ENCODE measurements around the gene ACTL6B.
A peak's percentile ranks its signal among the peaks of the same experiment; 100 is the strongest.

The ACTL6B gene

GRCh38 chr7:100626055-100626454 lies 30.2 kb downstream of the ACTL6B start:
- H3K9me2 ChIP-seq (ENCODE audit: low read depth, low read length), result no peaks in the 10 kb centered on the region
- H3K27ac ChIP-seq (ENCODE audit: low read depth, low read length, poor library complexity, severe bottlenecking), result no peak overlapping the region
- H3K79me2 ChIP-seq (ENCODE audit: insufficient read depth, low read length), result no peaks in the 10 kb centered on the region
- no peaks in the 10 kb centered on the region for H3K27me3 ChIP-seq (ENCODE audit: insufficient read depth, low read length)
- H2AFZ ChIP-seq (ENCODE audit: low read length), result no peak overlapping the region
- H3K4me3 ChIP-seq (ENCODE audit: low read depth, low read length, poor library complexity, severe bottlenecking), result peak overlapping the region; percentile 62
- H3K4me2 ChIP-seq (ENCODE audit: low read length), result peak overlapping the region; percentile 74
- TF ChIP-seq EZH2 (IDR thresholded peaks at IDR 0.05; ENCODE audit: borderline replicate concordance, low read length) (no peak), CTCF (IDR thresholded peaks at IDR 0.05; ENCODE audit: low read length) (no peak)
- peaks cover 22% of the 10 kb centered on the region for H3K4me1 ChIP-seq (ENCODE audit: insufficient read depth, low read length, severe bottlenecking)
- H4K20me1 ChIP-seq (ENCODE audit: insufficient read depth, low read length), result no peaks in the 10 kb centered on the region
- no peaks in the 10 kb centered on the region for H3K9me3 ChIP-seq (ENCODE audit: low read length)
- H3K36me3 ChIP-seq (ENCODE audit: insufficient read depth, low read length), result no peaks in the 10 kb centered on the region
- H3F3A ChIP-seq (ENCODE audit: insufficient read depth, low read length), result no peaks in the 10 kb centered on the region
- H3K9ac ChIP-seq (ENCODE audit: low read length), result peak overlapping the region; percentile 33; the same call in 1 of the 2 replicates

- Histone ChIP-seq H3K4me2 (ENCODE audit: low read length) (no peak overlapping the region), H3K36me3 (ENCODE audit: insufficient read depth, low read length) (no peaks in the 10 kb centered on the region), H3K27me3 (ENCODE audit: insufficient read depth, low read length) (no peaks in the 10 kb centered on the region), H2AFZ (ENCODE audit: low read length) (no peak overlapping the region), H3K4me3 (ENCODE audit: low read depth, low read length, poor library complexity, severe bottlenecking) (no peak overlapping the region), H3K9me2 (ENCODE audit: low read depth, low read length) (no peaks in the 10 kb centered on the region), H3K9ac (ENCODE audit: low read length) (no peak overlapping the region), H3K27ac (ENCODE audit: low read depth, low read length, poor library complexity, severe bottlenecking) (no peak overlapping the region), H3F3A (ENCODE audit: insufficient read depth, low read length) (no peaks in the 10 kb centered on the region), H4K20me1 (ENCODE audit: insufficient read depth, low read length) (no peaks in the 10 kb centered on the region), H3K79me2 (ENCODE audit: insufficient read depth, low read length) (no peaks in the 10 kb centered on the region), H3K9me3 (ENCODE audit: low read length) (no peaks in the 10 kb centered on the region), H3K4me1 (ENCODE audit: insufficient read depth, low read length, severe bottlenecking) (peaks cover 19% of the 10 kb centered on the region)
- TF ChIP-seq EZH2 (IDR thresholded peaks at IDR 0.05; ENCODE audit: borderline replicate concordance, low read length) (no peak), CTCF (IDR thresholded peaks at IDR 0.05; ENCODE audit: low read length) (no peak)
Observed at GRCh38 chr7:100623951-100624824, 32.1 kb downstream of the ACTL6B start.

GRCh38 chr7:100621554-100621953 lies 34.7 kb downstream of the ACTL6B start:
- H3K27me3 ChIP-seq (ENCODE audit: insufficient read depth, low read length), result no peaks in the 10 kb centered on the region; the same call in 1 of the 2 replicates
- H3F3A ChIP-seq (ENCODE audit: insufficient read depth, low read length), result no peaks in the 10 kb centered on the region
- no peak overlapping the region for H3K4me3 ChIP-seq (ENCODE audit: low read depth, low read length, poor library complexity, severe bottlenecking)
- no peaks in the 10 kb centered on the region for H3K9me2 ChIP-seq (ENCODE audit: low read depth, low read length)
- H4K20me1 ChIP-seq (ENCODE audit: insufficient read depth, low read length), result no peaks in the 10 kb centered on the region
- H3K9ac ChIP-seq (ENCODE audit: low read length), result no peak overlapping the region
- no peaks in the 10 kb centered on the region for H3K79me2 ChIP-seq (ENCODE audit: insufficient read depth, low read length)
- H3K27ac ChIP-seq (ENCODE audit: low read depth, low read length, poor library complexity, severe bottlenecking), result no peak overlapping the region
- no peaks in the 10 kb centered on the region for H3K9me3 ChIP-seq (ENCODE audit: low read length)
- no peaks in the 10 kb centered on the region for H3K36me3 ChIP-seq (ENCODE audit: insufficient read depth, low read length)
- TF ChIP-seq CTCF (IDR thresholded peaks at IDR 0.05; ENCODE audit: low read length) (no peak), EZH2 (IDR thresholded peaks at IDR 0.05; ENCODE audit: borderline replicate concordance, low read length) (no peak)
- no peak overlapping the region for H3K4me2 ChIP-seq (ENCODE audit: low read length)
- no peak overlapping the region for H2AFZ ChIP-seq (ENCODE audit: low read length)
- H3K4me1 ChIP-seq (ENCODE audit: insufficient read depth, low read length, severe bottlenecking), result peaks cover 4% of the 10 kb centered on the region
